Tibial nerve (tissue), 4 donors: ENCODE measurements around the gene RNF43. TPM values are rescaled to one million over a fixed set of nuclear protein-coding genes. Genes with fewer than 3 reads are reported as not detected.

ENCODE experiments used
- DNase-seq, 2 donors: peaks; one replicate each; pipeline ENCODE4 v3.0.0-alpha.2; 2019; ENCODE audit warnings: low spot score in 2 of 2
- H3K27ac ChIP-seq, 4 donors: fragments of 200-600 bp; sonication (generic) in 3 of 4; one replicate each; pipeline ENCODE4 v1.5.1; 2017 to 2019; ENCODE audit warnings: mild to moderate bottlenecking in 1 of 4
- H3K27me3 ChIP-seq, 2 donors: fragments of 200-600 bp; sonication (generic) in 1 of 2; one replicate each; pipeline versions ENCODE4 v1.5.1 to v1.6.0; 2017 to 2019
- H3K36me3 ChIP-seq, 3 donors: fragments of 200-600 bp; sonication (generic); one replicate each; pipeline ENCODE4 v1.5.1; 2018 to 2019
- H3K4me1 ChIP-seq, 4 donors: fragments of 200-600 bp; sonication (generic) in 3 of 4; one replicate each; pipeline ENCODE4 v1.5.1; 2017 to 2019
- H3K4me3 ChIP-seq, 4 donors: fragments of 200-600 bp; sonication (generic) in 3 of 4; one replicate each; pipeline ENCODE4 v1.5.1; 2017 to 2019; ENCODE audit warnings: mild to moderate bottlenecking in 1 of 4, moderate library complexity in 1 of 4
- H3K9me3 ChIP-seq, 4 donors: fragments of 200-600 bp; sonication (generic) in 3 of 4; one replicate each; pipeline ENCODE4 v1.5.1; 2017 to 2019
- EP300 ChIP-seq, 2 donors: sonication (generic); formaldehyde crosslinking; IDR thresholded peaks; one replicate each; pipeline ENCODE4 v1.6.1; 2017; ENCODE audit warnings: antibody characterized with exemption in 2 of 2, mild to moderate bottlenecking in 1 of 2
- POLR2A ChIP-seq, 2 donors: fragments of 450-650 bp; IDR thresholded peaks; one replicate each; pipeline ENCODE4 v1.6.1; 2017; ENCODE audit warnings: antibody characterized with exemption in 2 of 2, mild to moderate bottlenecking in 2 of 2, moderate library complexity in 2 of 2
- WGBS, 2 donors: methylation state at CpG; one replicate each; pipeline ENCODE4 v1.1.5; 2018; 5-methylcytosine and 5-hydroxymethylcytosine counted together
- total RNA-seq, 4 donors: library from RNA; depleted of rRNA; stranded (reverse); fragments of >200 nt; gene quantifications; one replicate each; pipeline ENCODE4 v1.1.0, GENCODE V29; 2016
- TF ChIP-seq, protein P1 (sequence below), 5 experiments: fragments of 200-600 bp in 3 of 5; fragments of 450-650 bp in 2 of 5; sonication (generic) in 3 of 5; IDR thresholded peaks; one replicate each; pipeline ENCODE4 v1.5.1; 2016 to 2019; ENCODE audit warnings: antibody characterized with exemption in 5 of 5, mild to moderate bottlenecking in 3 of 5, moderate library complexity in 2 of 5

RNF43 gene
- total RNA-seq, 4 donors from 2014 or later: under 0.01 to 0.66 (median 0.50) TPM

GRCh38 chr17:58396173-58396572, 21.2 kb downstream of the RNF43 start:
- no peaks in the 10 kb centered on the region for H3K27me3 ChIP-seq
- no peak for DNase-seq
- H3K4me3 ChIP-seq: no peak overlapping the region
- TF ChIP-seq EP300 (IDR thresholded peaks at IDR 0.05): no peak
- TF ChIP-seq POLR2A (IDR thresholded peaks at IDR 0.05): no peak
- TF ChIP-seq, protein P1, sequence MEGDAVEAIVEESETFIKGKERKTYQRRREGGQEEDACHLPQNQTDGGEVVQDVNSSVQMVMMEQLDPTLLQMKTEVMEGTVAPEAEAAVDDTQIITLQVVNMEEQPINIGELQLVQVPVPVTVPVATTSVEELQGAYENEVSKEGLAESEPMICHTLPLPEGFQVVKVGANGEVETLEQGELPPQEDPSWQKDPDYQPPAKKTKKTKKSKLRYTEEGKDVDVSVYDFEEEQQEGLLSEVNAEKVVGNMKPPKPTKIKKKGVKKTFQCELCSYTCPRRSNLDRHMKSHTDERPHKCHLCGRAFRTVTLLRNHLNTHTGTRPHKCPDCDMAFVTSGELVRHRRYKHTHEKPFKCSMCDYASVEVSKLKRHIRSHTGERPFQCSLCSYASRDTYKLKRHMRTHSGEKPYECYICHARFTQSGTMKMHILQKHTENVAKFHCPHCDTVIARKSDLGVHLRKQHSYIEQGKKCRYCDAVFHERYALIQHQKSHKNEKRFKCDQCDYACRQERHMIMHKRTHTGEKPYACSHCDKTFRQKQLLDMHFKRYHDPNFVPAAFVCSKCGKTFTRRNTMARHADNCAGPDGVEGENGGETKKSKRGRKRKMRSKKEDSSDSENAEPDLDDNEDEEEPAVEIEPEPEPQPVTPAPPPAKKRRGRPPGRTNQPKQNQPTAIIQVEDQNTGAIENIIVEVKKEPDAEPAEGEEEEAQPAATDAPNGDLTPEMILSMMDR (IDR thresholded peaks at IDR 0.05): no peak
- H3K27ac ChIP-seq: no peak overlapping the region
- H3K4me1 ChIP-seq: no peaks in the 10 kb centered on the region
- 59 to 66% methylated on average over 4 of the region's 4 CpGs for WGBS, 2 donors
- H3K9me3 ChIP-seq: no peaks in the 10 kb centered on the region
- H3K36me3 ChIP-seq: no peaks in the 10 kb centered on the region

GRCh38 chr17:58394534-58395223, 22.7 kb downstream of the RNF43 start:
- H3K27me3 ChIP-seq: no peaks in the 10 kb centered on the region
- 81 to 91% methylated on average over 3 of the region's 3 CpGs for WGBS, 2 donors
- H3K27ac ChIP-seq: no peak overlapping the region
- no peak overlapping the region for H3K4me3 ChIP-seq
- no peak for DNase-seq
- no peaks in the 10 kb centered on the region for H3K4me1 ChIP-seq
- TF ChIP-seq, protein P1 (IDR thresholded peaks at IDR 0.05): no peak
- TF ChIP-seq POLR2A (IDR thresholded peaks at IDR 0.05) (no peak), EP300 (IDR thresholded peaks at IDR 0.05) (no peak)
- H3K9me3 ChIP-seq: no peaks in the 10 kb centered on the region
- H3K36me3 ChIP-seq: no peaks in the 10 kb centered on the region

GRCh38 chr17:58391302-58391984, 25.9 kb downstream of the RNF43 start:
- Histone ChIP-seq H3K9me3 (no peaks in the 10 kb centered on the region), H3K4me3 (no peak overlapping the region), H3K36me3 (no peaks in the 10 kb centered on the region), H3K4me1 (no peaks in the 10 kb centered on the region), H3K27ac (no peak overlapping the region), H3K27me3 (no peaks in the 10 kb centered on the region)
- no peak for TF ChIP-seq EP300 (IDR thresholded peaks at IDR 0.05)
- TF ChIP-seq POLR2A (IDR thresholded peaks at IDR 0.05): no peak
- 27 to 29% methylated on average over 10 of the region's 10 CpGs for WGBS, 2 donors
- no peak for DNase-seq

GRCh38 chr17:58390884-58391283, 26.4 kb downstream of the RNF43 start:
- Histone ChIP-seq H3K27ac (no peak overlapping the region), H3K4me3 (no peak overlapping the region), H3K4me1 (no peaks in the 10 kb centered on the region), H3K9me3 (no peaks in the 10 kb centered on the region), H3K27me3 (no peaks in the 10 kb centered on the region), H3K36me3 (no peaks in the 10 kb centered on the region)
- DNase-seq: no peak
- TF ChIP-seq, protein P1 (IDR thresholded peaks at IDR 0.05): no peak
- TF ChIP-seq EP300 (IDR thresholded peaks at IDR 0.05) (no peak), POLR2A (IDR thresholded peaks at IDR 0.05) (no peak)
- 86 to 95% methylated on average over 2 of the region's 2 CpGs for WGBS, 2 donors

DNA sequence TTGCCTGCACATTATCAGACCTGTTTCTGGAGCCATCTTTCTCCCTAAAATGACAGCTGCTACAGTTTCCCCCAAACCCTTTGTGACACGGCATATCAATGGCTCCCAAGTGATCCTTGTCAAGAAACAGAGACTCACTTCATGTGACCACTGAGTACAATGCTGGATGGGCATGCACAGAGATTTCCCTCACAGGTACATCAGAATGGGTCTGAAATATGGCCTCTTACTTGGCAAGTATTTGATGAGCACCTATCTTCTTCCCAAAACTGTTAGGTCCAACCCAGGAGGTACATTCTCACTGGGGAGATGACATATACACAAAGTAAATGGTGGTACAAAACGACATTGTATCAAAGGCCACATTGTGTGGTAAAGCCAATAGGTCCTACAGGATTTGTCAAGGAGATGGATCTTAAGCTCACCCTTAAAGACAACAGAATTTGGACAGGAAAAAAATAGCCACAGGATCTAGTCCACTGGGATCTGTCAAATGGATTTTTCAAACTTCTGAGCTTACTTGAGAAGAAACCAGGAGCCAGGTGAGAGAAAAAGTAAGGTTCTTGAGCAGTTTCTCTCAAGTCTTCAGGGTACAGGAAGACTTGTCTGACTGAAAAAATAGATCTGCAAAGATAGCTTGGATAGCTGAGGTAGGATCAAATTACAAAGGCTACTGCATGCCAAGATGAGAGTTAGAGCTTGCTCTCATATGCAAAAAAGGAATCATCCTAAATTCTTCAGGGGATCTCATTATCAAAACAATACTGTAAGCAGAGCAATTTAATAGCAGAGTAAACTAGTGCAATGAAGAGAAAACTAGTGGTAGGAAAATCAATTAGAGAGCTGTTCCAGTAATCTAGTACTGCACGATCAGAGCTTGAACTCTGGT, 28.8 kb downstream of the RNF43 start:
- Histone ChIP-seq H3K36me3 (no peaks in the 10 kb centered on the region), H3K4me1 (no peaks in the 10 kb centered on the region), H3K4me3 (no peak overlapping the region), H3K27ac (no peak overlapping the region), H3K27me3 (no peaks in the 10 kb centered on the region), H3K9me3 (no peaks in the 10 kb centered on the region)
- 58 to 60% methylated on average over 3 of the region's 3 CpGs for WGBS, 2 donors
- DNase-seq: no peak
- TF ChIP-seq EP300 (IDR thresholded peaks at IDR 0.05) (no peak), POLR2A (IDR thresholded peaks at IDR 0.05) (no peak)
- TF ChIP-seq, protein P1 (IDR thresholded peaks at IDR 0.05): no peak
